ENCODE data around the gene TSPAN5. TPM values are rescaled to one million over a fixed set of nuclear protein-coding genes. Genes with fewer than 3 reads are reported as not detected.

The TSPAN5 gene
- total and polyA plus RNA-seq, 7 experiments from 2014 or later = 3.3 to 31.6 (median 7.8) TPM

- Histone ChIP-seq H3K9me3 (ENCODE audit: control insufficient read depth in 2 of 3, low read length in 3 of 3) (no peaks in the 10 kb centered on the region), H3K4me3 (ENCODE audit: low read length) (no peak overlapping the region), H3K4me1 (ENCODE audit: control insufficient read depth in 2 of 2, insufficient read depth in 2 of 2, low read length in 2 of 2) (no peaks in the 10 kb centered on the region), H3K36me3 (ENCODE audit: control insufficient read depth in 2 of 3, insufficient read depth in 3 of 3, low read length in 3 of 3) (no peaks in the 10 kb centered on the region), H3K27me3 (ENCODE audit: control insufficient read depth in 2 of 2, insufficient read depth in 2 of 2, low read length in 2 of 2) (no peaks in the 10 kb centered on the region), H3K27ac (ENCODE audit: low read depth, low read length) (no peak overlapping the region)
- ATAC-seq = no peak
- Mint-ChIP-seq H3K27ac (no peak overlapping the region), H3K4me3 (no peak overlapping the region), H3K4me1 (peaks cover 3 to 34% (median 18%) of the 10 kb centered on the region in 7 donors), H3K9me3 (no peaks in the 10 kb centered on the region), H3K27me3 (no peaks in the 10 kb centered on the region), H3K36me3 (peaks cover 0 to 34% (median 29%) of the 10 kb centered on the region in 5 donors)
- ChIA-PET POLR2A (no interaction called here), CTCF (interaction anchor here (0.6 kb wide), 1 partner anchor 416 kb away, joined by 6 read pairs; no protein-coding TSS in a partner anchor)
- no peak for DNase-seq
- intact Hi-C loops (cut with micrococcal nuclease) = no loop called here
Measured at GRCh38 chr4:98573791-98574190, 84.6 kb downstream of the TSPAN5 start.

DNA sequence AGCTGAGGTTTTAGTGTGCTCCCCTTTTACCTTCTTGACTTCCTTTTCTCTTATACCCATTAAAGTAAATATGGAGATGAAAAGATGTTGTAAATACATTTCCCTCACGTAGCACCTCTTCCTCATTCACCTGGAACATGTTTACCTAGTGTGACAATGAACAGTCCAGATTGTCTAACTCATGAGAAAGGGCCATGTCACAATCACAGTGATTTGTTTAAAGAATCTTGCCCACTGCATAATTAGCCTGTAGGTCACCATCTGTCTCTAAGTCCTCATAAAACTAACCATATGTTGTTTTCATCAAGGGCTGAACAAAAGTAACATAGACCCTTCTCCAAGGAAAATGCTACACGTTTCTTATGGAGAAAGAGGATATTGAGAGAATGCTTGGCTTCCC is 85.7 kb downstream of the TSPAN5 start:
- Mint-ChIP-seq H3K27me3 (no peaks in the 10 kb centered on the region), H3K4me3 (no peak overlapping the region)

GRCh38 chr4:98571161-98571786 is 87.1 kb downstream of the TSPAN5 start:
- Mint-ChIP-seq H3K9me3 (peaks cover 0 to 1% (median 0%) of the 10 kb centered on the region in 11 donors), H3K4me1 (peaks cover 1 to 38% (median 17%) of the 10 kb centered on the region in 7 donors), H3K4me3 (no peak overlapping the region), H3K27me3 (no peaks in the 10 kb centered on the region), H3K27ac (peak overlapping the region in 1 of 9 donors; percentile 23), H3K36me3 (peaks cover 3 to 38% (median 25%) of the 10 kb centered on the region in 5 donors)
- DNase-seq = no peak
- peak; percentile 32 for ATAC-seq
- Histone ChIP-seq H3K27ac (ENCODE audit: low read depth, low read length) (no peak overlapping the region), H3K27me3 (ENCODE audit: control insufficient read depth in 2 of 2, insufficient read depth in 2 of 2, low read length in 2 of 2) (no peaks in the 10 kb centered on the region), H3K4me1 (ENCODE audit: control insufficient read depth in 2 of 2, insufficient read depth in 2 of 2, low read length in 2 of 2) (no peaks in the 10 kb centered on the region), H3K4me3 (ENCODE audit: low read length) (no peak overlapping the region), H3K36me3 (ENCODE audit: control insufficient read depth in 2 of 3, insufficient read depth in 3 of 3, low read length in 3 of 3) (no peaks in the 10 kb centered on the region), H3K9me3 (ENCODE audit: control insufficient read depth in 2 of 3, low read length in 3 of 3) (no peaks in the 10 kb centered on the region)
- ChIA-PET POLR2A (no interaction called here), CTCF (interaction anchor here (0.7 kb wide), 1 partner anchor 417 kb away, joined by 3 read pairs; no protein-coding TSS in a partner anchor)
- intact Hi-C loops (cut with micrococcal nuclease) = no loop called here

More for the DNA sequence above, 85.7 kb downstream of the TSPAN5 start:
- Mint-ChIP-seq H3K4me1 (peaks cover 0 to 33% (median 13%) of the 10 kb centered on the region in 7 donors), H3K36me3 (peaks cover 0 to 37% (median 29%) of the 10 kb centered on the region in 5 donors), H3K9me3 (no peaks in the 10 kb centered on the region), H3K27ac (no peak overlapping the region)
- intact Hi-C loops (cut with micrococcal nuclease) = no loop called here
- no peaks in the 10 kb centered on the region for H3K36me3 ChIP-seq (ENCODE audit: control insufficient read depth in 2 of 3, insufficient read depth in 3 of 3, low read length in 3 of 3)
- ChIA-PET CTCF (no interaction called here), POLR2A (no interaction called here)
- H3K27ac ChIP-seq (ENCODE audit: low read depth, low read length) = no peak overlapping the region
- no peaks in the 10 kb centered on the region for H3K27me3 ChIP-seq (ENCODE audit: control insufficient read depth in 2 of 2, insufficient read depth in 2 of 2, low read length in 2 of 2)
- H3K4me1 ChIP-seq (ENCODE audit: control insufficient read depth in 2 of 2, insufficient read depth in 2 of 2, low read length in 2 of 2) = no peaks in the 10 kb centered on the region
- H3K9me3 ChIP-seq (ENCODE audit: control insufficient read depth in 2 of 3, low read length in 3 of 3) = no peaks in the 10 kb centered on the region
- H3K4me3 ChIP-seq (ENCODE audit: low read length) = no peak overlapping the region
- ATAC-seq (no peak), DNase-seq (no peak)

- ATAC-seq (no peak), DNase-seq (no peak)
- intact Hi-C loops (cut with micrococcal nuclease) = no loop called here
- Mint-ChIP-seq H3K27me3 (no peaks in the 10 kb centered on the region), H3K4me3 (no peak overlapping the region), H3K4me1 (peaks cover 9 to 46% (median 26%) of the 10 kb centered on the region in 7 donors), H3K36me3 (peaks cover 3 to 38% (median 16%) of the 10 kb centered on the region in 5 donors), H3K27ac (peak overlapping the region in 3 of 9 donors; percentile 29 to 71 (median 41)), H3K9me3 (peaks cover 0 to 1% (median 0%) of the 10 kb centered on the region in 11 donors)
- H3K36me3 ChIP-seq (ENCODE audit: control insufficient read depth in 2 of 3, insufficient read depth in 3 of 3, low read length in 3 of 3) = no peaks in the 10 kb centered on the region
- CTCF ChIA-PET = no interaction called here
- no peak overlapping the region for H3K4me3 ChIP-seq (ENCODE audit: low read length)
- no peaks in the 10 kb centered on the region for H3K4me1 ChIP-seq (ENCODE audit: control insufficient read depth in 2 of 2, insufficient read depth in 2 of 2, low read length in 2 of 2)
- no peak overlapping the region for H3K27ac ChIP-seq (ENCODE audit: low read depth, low read length)
- H3K27me3 ChIP-seq (ENCODE audit: control insufficient read depth in 2 of 2, insufficient read depth in 2 of 2, low read length in 2 of 2) = no peaks in the 10 kb centered on the region
- POLR2A ChIA-PET = no interaction called here
- H3K9me3 ChIP-seq (ENCODE audit: control insufficient read depth in 2 of 3, low read length in 3 of 3) = no peaks in the 10 kb centered on the region
Measured at GRCh38 chr4:98570151-98570797, 88.1 kb downstream of the TSPAN5 start.

- peaks cover 9 to 46% (median 26%) of the 10 kb centered on the region in 7 donors for H3K4me1 Mint-ChIP-seq
- ChIA-PET CTCF (no interaction called here), POLR2A (no interaction called here)
- Histone ChIP-seq H3K4me3 (ENCODE audit: low read length) (no peak overlapping the region), H3K4me1 (ENCODE audit: control insufficient read depth in 2 of 2, insufficient read depth in 2 of 2, low read length in 2 of 2) (no peaks in the 10 kb centered on the region), H3K27ac (ENCODE audit: low read depth, low read length) (no peak overlapping the region), H3K36me3 (ENCODE audit: control insufficient read depth in 2 of 3, insufficient read depth in 3 of 3, low read length in 3 of 3) (no peaks in the 10 kb centered on the region), H3K9me3 (ENCODE audit: control insufficient read depth in 2 of 3, low read length in 3 of 3) (no peaks in the 10 kb centered on the region), H3K27me3 (ENCODE audit: control insufficient read depth in 2 of 2, insufficient read depth in 2 of 2, low read length in 2 of 2) (no peaks in the 10 kb centered on the region)
- peaks cover 0 to 1% (median 0%) of the 10 kb centered on the region in 11 donors for H3K9me3 Mint-ChIP-seq
- H3K27me3 Mint-ChIP-seq = no peaks in the 10 kb centered on the region
- ATAC-seq (no peak), DNase-seq (no peak)
- no peak overlapping the region for H3K27ac Mint-ChIP-seq
- no peak overlapping the region for H3K4me3 Mint-ChIP-seq
- H3K36me3 Mint-ChIP-seq = peaks cover 3 to 30% (median 8%) of the 10 kb centered on the region in 5 donors
- intact Hi-C loops (cut with micrococcal nuclease) = loop anchor here in 1 of 2 donors (1.0 kb wide), 1 partner anchor 45 kb away; no protein-coding TSS in a partner anchor
Measured at GRCh38 chr4:98568941-98569663, 89.3 kb downstream of the TSPAN5 start.

- H3K9me3 Mint-ChIP-seq = peaks cover 0 to 1% (median 0%) of the 10 kb centered on the region in 11 donors
- Histone ChIP-seq H3K27me3 (ENCODE audit: control insufficient read depth in 2 of 2, insufficient read depth in 2 of 2, low read length in 2 of 2) (no peaks in the 10 kb centered on the region), H3K4me1 (ENCODE audit: control insufficient read depth in 2 of 2, insufficient read depth in 2 of 2, low read length in 2 of 2) (no peaks in the 10 kb centered on the region), H3K9me3 (ENCODE audit: control insufficient read depth in 2 of 3, low read length in 3 of 3) (no peaks in the 10 kb centered on the region), H3K27ac (ENCODE audit: low read depth, low read length) (no peak overlapping the region), H3K36me3 (ENCODE audit: control insufficient read depth in 2 of 3, insufficient read depth in 3 of 3, low read length in 3 of 3) (no peaks in the 10 kb centered on the region), H3K4me3 (ENCODE audit: low read length) (no peak overlapping the region)
- no peak for ATAC-seq
- no peaks in the 10 kb centered on the region for H3K27me3 Mint-ChIP-seq
- DNase-seq = no peak
- ChIA-PET CTCF (no interaction called here), POLR2A (no interaction called here)
- H3K36me3 Mint-ChIP-seq = peaks cover 3 to 28% (median 9%) of the 10 kb centered on the region in 5 donors
- peaks cover 9 to 46% (median 26%) of the 10 kb centered on the region in 7 donors for H3K4me1 Mint-ChIP-seq
- no peak overlapping the region for H3K4me3 Mint-ChIP-seq
- H3K27ac Mint-ChIP-seq = peak overlapping the region in 1 of 9 donors; percentile 19
- intact Hi-C loops (cut with micrococcal nuclease) = loop anchor here in 1 of 2 donors (1.0 kb wide), 1 partner anchor 47 kb away; no protein-coding TSS in a partner anchor
Measured at GRCh38 chr4:98567611-98568010, 90.8 kb downstream of the TSPAN5 start.
